GM19455 (cell line): ENCODE results near the gene VSTM2L.

ENCODE experiments used
- ATAC-seq: cut with Tn5 transposase; IDR thresholded peaks from one replicate; pipeline ENCODE4 v1.9.1; 2021; ENCODE audit not compliant: unreplicated experiment

VSTM2L gene

GRCh38 chr20:37917461-37917860, 14.5 kb downstream of the VSTM2L start:
- no peak for ATAC-seq

DNA sequence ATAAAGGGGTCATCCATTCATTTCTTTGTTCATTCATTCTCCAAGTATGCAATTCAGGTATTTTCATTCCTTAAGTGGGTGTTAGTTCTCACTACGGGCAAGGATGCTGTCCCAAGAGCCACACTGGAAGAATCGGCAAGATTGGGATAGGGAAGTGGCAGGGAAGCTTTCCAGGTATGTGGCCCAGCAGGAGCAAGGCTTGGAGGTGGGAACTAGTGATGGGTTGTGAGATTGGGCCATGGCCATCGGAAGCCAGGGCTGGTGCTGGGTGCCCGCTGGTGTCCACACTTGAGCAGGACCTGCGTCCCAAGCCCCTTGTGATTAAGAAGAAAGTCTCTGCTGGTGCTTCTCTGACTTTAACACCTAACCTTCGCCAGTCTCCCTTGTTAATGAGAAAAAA, 15.1 kb downstream of the VSTM2L start:
- ATAC-seq: no peak

- no peak for ATAC-seq
Measured at GRCh38 chr20:37919389-37920040, 16.6 kb downstream of the VSTM2L start.

DNA sequence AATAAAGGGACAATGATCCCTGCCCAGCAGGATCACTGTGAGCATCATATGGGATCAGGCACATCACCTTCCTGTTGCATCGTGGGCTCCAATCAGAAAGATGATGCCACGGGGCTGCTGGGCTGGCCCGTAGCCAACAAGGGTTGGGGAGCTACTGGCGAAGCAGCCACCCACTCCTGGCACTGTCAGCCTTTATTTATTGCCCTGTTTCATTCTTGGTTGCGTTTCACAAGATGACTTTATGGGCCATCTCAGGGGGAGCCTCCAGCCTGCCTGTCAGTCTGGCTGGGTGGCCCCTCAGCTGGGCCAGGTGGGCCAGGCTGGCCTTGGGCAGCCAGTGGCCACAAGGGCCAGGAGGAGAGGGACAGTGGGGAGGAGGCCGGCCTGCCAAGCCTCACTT, 17.3 kb downstream of the VSTM2L start:
- ATAC-seq: no peak

DNA sequence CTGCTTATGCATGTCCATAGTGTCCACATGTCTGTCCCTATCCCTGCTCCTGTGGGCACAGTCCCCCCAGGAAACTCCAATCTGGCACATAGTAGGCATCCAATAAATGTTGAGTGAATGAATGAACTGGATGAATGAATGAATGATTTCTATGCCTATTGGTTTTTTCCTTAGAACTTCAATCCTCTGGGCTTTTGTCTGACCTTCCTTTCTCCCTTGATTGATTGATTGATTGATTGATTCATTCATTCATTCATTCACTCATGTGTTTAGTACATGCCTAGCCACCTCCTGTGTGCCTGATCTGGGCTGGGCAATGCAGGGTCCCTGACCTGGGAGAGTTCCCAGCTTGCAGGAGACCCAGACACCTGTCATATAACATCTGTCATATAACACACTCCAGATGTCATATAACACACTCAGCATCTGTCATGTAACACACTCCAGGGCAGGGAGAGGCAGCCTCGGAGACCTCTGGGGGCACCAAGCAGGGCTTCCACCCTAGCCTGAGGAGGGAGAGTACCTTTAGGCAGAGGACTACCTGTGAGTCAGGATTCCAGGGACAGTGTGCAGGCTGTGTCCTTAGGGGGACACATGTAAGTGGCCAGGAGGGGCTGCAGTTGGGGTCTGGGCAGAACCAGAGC, 17.9 kb downstream of the VSTM2L start:
- no peak for ATAC-seq

GRCh38 chr20:37921341-37921929, 18.5 kb downstream of the VSTM2L start:
- peak; percentile 42 for ATAC-seq

GRCh38 chr20:37922016-37922415, 19.1 kb downstream of the VSTM2L start:
- peak; percentile 62 for ATAC-seq

GRCh38 chr20:37925265-37926165, 22.6 kb downstream of the VSTM2L start:
- ATAC-seq: no peak

- no peak for ATAC-seq
Measured at GRCh38 chr20:37926612-37927011, 23.7 kb downstream of the VSTM2L start.

DNA sequence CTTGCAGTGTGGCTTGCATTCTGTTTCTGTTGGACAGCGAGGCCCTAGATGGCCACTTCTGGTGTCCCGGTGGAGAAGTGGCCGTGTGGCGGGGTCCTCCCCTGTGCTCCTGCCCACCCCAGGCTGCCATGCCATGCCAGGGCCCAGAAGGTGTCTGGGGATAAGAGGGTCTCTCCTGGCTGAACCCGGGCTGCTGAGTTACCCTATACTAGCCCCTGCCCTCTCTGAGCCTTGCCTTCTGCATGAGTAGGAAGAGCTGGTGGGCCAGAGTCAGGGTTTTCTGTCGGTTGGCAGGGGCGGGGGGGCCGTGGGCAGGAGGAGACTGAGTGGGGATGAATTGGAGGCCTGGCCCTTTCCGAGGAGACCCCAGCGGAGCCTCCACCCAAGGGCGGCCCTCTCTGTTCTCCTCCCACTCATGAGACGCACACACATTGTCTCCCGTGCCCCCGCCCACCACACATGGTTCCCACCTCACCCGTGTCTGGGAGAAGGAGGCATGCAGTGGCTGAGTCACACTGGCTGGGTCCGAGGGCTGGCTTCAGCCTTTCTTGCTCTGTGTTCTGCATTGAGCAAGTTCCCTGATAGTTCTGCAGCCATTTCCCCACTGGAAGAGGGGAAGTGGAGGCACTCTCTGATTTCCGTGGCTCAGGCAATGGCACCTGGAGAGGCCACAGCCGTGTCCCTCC, 24.6 kb downstream of the VSTM2L start:
- ATAC-seq: no peak

DNA sequence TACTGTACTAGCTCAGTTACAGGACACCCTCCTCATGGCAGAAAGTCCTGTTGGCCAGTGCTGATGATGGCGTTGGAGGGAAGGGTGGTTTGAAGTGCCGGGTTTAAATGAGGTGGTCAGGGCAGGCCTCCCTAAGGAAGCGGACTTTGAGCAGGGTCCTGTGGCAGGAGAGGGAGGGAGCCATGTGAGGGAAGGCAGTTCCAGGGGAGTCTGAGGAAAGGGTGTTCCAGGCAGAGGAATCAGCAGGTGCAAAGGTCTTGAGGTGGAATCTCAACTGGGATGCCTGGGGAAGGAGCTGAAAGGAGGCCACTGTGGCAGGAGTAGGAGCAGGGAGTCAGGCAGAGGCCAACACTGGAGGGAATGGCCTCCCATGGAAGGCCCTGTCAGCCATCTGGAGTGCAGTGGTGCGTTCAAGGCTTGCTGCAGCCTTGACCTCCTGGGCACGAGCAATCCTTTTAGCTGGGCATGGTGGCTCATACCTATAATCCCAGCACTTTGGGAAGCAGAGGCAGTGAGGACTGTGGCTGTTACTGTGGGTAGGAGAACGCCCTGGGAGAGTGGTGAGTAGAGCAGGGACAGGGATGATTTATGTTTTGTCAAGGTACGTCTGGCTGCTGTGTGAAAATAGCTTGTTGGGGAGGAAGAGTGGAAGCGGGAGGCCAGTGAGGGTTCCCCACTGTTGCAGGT, 26.2 kb downstream of the VSTM2L start:
- no peak for ATAC-seq

DNA sequence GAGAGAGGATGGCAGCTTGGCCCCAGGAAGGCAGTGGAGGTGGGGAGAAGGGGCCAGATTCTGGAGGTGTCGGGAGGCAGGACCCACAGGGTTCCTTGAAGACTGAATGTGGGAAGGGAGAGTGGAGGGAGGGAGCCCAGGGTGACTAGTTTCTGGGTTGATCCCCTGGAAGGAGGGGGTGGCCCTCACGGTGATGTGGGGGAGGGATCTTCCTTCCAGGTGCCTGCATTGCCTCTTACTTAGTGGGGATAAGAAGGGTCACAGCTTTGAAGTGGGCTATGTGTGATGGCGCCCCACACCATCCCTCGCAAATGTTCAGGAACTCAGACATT, 26.7 kb downstream of the VSTM2L start:
- no peak for ATAC-seq

DNA sequence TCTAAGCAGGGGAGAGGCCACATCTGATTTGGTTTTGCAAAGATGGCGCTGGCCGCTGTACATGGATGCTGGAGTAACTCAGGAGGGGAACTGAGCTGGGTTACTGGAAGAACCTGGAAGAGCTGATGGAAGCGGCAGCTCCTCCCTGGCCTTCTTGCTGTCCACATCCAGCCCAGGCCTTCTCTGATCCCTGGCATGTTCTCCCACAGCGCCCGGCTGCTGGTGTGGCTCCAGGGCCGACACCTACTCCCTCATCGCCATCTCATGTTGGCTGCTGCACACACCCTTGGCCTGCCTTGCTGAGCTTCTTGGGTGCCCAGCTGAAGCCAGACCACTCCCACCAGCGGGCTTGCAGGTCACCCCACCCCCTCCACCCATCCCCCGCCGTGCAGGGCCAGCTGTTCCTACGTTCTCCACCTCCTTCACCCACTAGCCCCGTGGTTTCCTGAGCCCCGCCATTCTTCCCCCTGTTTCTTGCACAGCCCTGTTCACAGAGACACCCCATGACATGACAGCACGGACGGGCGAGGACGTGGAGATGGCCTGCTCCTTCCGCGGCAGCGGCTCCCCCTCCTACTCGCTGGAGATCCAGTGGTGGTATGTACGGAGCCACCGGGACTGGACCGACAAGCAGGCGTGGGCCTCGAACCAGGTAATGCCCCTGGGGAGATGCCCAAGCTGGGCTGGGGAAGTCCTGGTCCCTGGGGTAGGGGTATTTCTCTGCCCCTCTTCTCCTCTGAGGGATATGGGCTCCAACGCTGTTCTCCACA, 28.4 kb downstream of the VSTM2L start:
- no peak for ATAC-seq

- ATAC-seq: no peak
Measured at GRCh38 chr20:37932074-37932473, 29.1 kb downstream of the VSTM2L start.

DNA sequence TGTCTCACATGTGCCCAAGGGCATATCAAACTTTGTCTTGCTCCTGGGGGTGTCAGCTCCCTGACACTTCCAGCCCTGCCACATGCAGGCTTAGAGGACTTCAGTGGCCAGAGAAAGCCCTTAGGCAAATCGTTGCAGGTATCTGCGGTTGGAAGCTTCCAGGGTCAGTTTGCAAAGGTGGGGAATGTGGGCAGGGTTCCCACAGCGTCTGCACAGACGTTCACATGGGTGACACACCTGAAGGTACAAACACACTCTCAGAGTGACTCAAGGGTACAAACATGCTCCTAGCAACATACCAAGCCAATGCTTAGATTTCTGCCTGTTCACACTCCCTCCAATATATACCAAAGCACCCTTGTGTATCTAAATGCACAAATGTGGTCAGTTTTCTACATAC, 30.0 kb downstream of the VSTM2L start:
- no peak for ATAC-seq

GRCh38 chr20:37933786-37934633, 31.1 kb downstream of the VSTM2L start:
- no peak for ATAC-seq

DNA sequence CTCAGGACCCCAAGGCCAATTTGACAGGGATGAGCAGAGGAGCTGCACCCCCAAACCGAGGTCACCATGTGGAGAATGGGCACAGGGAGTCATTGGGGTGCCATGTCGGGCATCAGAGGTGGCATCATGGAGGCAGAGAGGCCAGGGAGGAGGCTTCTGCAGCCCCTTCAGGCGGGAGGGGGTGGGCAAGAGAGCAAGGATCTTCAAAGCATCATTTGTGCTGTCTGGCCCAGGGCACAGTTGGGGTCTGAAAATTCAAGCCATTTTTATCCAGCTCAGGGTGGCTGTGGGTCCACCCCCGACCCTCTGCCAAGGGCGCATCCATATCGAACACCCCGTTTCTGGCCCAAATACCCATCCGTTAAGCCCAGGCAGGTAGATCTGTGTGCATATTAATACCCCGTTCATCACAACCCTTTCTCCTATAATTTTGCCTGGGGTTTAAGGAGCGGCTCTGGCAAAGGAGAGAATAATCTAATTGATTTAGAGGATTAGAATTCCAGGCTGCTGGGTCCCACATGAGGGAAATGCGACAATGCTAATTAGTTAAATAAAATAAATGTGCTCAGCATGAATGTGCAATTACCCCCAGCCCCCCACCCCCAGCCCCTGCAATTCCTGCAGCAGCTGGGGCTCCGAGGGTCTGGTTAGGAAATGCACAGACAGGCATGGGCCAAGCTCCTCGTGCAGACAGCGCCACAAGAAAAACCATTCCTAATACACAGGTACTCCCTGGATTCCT, 31.9 kb downstream of the VSTM2L start:
- ATAC-seq: no peak

DNA sequence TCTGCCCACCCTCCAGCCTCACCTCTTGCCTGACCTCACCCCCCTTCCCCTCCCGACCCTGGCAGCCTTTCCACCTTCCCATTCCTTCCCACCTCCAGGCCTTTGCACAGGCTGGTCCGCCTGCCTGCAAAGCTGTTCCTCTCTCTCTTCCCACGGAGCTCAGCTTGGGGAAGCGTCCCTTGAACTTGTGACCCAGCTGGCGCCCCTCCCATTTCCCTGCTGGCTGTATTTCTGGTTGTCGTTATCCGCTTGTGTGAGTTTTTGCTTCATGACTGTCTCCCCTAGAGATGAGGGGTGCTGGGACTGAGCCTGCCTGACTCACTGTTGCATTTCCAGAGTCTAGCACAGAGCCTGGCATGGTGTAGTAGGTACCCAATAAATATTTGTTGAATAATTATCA, 32.5 kb downstream of the VSTM2L start:
- ATAC-seq: no peak
